Vagina (tissue), 2 donors: ENCODE data around the gene DBN1.

ENCODE experiments used
- POLR2AphosphoS5 ChIP-seq, 2 donors: sonication (generic); formaldehyde crosslinking; IDR thresholded peaks; one replicate each; pipeline ENCODE4 v1.9.0; 2017; ENCODE audit warnings: antibody characterized with exemption in 2 of 2, mild to moderate bottlenecking in 2 of 2, low read depth in 1 of 2; ENCODE audit not compliant: insufficient read depth in 1 of 2
- TF ChIP-seq, protein P1 (sequence below), 3 experiments: fragments of 450-650 bp in 2 of 3; fragments of 200-600 bp in 1 of 3; sonication (generic) in 1 of 3; IDR thresholded peaks; one replicate each; pipeline ENCODE4 v1.5.1; 2017 to 2019; ENCODE audit warnings: antibody characterized with exemption in 3 of 3, mild to moderate bottlenecking in 2 of 3, moderate library complexity in 2 of 3

DNA sequence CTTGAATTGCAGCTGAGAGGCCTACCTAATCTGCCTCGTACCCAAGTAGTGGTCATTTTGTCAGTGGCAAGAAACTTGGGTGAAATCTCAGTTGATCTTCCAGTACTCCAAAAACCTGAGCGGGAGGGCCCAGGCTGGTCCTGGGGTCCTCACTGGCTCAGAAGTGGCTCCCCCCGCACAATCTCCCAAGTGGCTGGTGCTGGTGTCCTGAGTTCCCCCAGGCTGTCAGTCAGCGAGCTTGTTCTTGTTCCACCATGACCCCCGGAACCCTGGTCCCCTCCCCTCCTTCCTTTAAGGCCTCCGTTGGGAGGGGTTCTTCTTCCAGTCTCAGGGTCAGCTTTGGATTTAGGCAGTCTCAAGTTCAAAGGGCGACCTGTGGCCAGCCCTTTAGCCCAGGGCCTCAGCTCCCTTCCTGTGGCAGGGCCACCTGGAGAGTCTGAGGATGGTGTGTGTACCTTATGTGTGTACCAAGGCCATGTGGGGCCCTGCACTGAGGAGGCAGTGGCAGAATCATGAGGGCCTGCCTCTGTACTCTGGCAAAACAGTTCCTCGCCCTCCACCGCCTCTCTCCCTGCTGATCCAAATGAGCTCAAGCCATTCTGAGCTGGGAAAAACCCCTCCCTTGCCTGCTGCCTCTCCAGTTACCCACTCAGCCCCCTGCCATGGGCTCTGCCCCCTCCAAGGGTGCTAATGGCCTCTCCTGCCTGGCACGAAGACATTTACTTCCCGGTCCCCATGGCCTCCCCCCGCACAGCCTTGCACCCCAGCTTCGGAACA lies 4.5 kb upstream of the DBN1 start:
- peak in 1 of 2 donors; percentile 12 for TF ChIP-seq POLR2AphosphoS5 (IDR thresholded peaks at IDR 0.05; ENCODE audit: insufficient read depth in 1 of 2, low read depth in 1 of 2)
- TF ChIP-seq, protein P1, sequence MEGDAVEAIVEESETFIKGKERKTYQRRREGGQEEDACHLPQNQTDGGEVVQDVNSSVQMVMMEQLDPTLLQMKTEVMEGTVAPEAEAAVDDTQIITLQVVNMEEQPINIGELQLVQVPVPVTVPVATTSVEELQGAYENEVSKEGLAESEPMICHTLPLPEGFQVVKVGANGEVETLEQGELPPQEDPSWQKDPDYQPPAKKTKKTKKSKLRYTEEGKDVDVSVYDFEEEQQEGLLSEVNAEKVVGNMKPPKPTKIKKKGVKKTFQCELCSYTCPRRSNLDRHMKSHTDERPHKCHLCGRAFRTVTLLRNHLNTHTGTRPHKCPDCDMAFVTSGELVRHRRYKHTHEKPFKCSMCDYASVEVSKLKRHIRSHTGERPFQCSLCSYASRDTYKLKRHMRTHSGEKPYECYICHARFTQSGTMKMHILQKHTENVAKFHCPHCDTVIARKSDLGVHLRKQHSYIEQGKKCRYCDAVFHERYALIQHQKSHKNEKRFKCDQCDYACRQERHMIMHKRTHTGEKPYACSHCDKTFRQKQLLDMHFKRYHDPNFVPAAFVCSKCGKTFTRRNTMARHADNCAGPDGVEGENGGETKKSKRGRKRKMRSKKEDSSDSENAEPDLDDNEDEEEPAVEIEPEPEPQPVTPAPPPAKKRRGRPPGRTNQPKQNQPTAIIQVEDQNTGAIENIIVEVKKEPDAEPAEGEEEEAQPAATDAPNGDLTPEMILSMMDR (IDR thresholded peaks at IDR 0.05) = no peak
